ENCODE results near the gene CYB5R3.

DNA sequence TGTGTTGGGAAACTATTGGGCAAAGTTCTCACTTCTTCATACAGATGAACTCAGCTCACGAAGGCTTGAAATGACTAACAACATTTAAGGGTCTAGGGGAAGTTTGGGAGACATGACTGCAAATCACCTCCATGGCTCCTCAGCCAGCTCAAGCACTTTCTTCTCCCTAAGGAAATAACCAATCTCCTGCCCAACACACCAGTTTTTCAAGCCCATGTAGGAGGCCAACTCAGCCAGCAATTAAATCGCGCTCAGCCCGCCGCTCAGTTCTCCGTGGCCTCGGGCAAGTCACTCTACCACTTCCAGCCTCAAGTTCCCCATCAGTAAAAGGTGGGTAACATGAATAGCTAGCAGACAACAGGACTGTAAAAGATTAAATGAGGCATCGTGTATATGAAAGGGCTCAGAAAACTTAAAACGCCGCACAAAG is 35.3 kb downstream of the CYB5R3 start:
- no peak for TF ChIP-seq CTCF (conservative IDR thresholded peaks at IDR 0.05; ENCODE audit: low read depth, low read length)
- no peak for TF ChIP-seq EZH2 (IDR thresholded peaks at IDR 0.05; ENCODE audit: borderline replicate concordance, low read depth, low read length, poor library complexity, severe bottlenecking)
